Thoracic aorta (tissue), 2 donors: ENCODE results near the gene MS4A3. TPM values are rescaled to one million over a fixed set of nuclear protein-coding genes. Genes with fewer than 3 reads are reported as not detected.
"Not testable (repeated sequence)": the region's sequence is repeated elsewhere in the genome, so short reads cannot be mapped to it uniquely, and the experiment has no call there.

Experiments
- ATAC-seq: fragments of 150-250 bp; one replicate; pipeline ENCODE4 v1.8.0; 2017; ENCODE audit warnings: low read depth; ENCODE audit not compliant: insufficient number of reproducible peaks, low FRiP score
- DNase-seq: peaks from one replicate; pipeline ENCODE4 v3.0.0-alpha.2; 2020; ENCODE audit warnings: low spot score
- H3K27ac ChIP-seq, 2 donors: fragments of 200-600 bp; sonication (generic); 1 replicate in 1 of 2; 2 replicates in 1 of 2; pipeline ENCODE4 v1.5.1; 2016; ENCODE audit warnings: mild to moderate bottlenecking in 2 of 2, moderate library complexity in 2 of 2
- H3K27me3 ChIP-seq: fragments of 200-600 bp; sonication (generic); replicated peaks from 2 replicates; pipeline ENCODE4 v1.6.0; 2016; ENCODE audit warnings: mild to moderate bottlenecking; ENCODE audit not compliant: insufficient read depth
- H3K36me3 ChIP-seq: fragments of 200-600 bp; sonication (generic); one replicate; pipeline ENCODE4 v1.5.1; 2016
- H3K4me1 ChIP-seq, 2 donors: fragments of 200-600 bp; sonication (generic); 1 replicate in 1 of 2; 2 replicates in 1 of 2; pipeline versions ENCODE4 v1.5.1 to v1.6.0; 2016; ENCODE audit warnings: low read depth in 2 of 2, mild to moderate bottlenecking in 1 of 2; ENCODE audit not compliant: control insufficient read depth in 1 of 2
- H3K4me3 ChIP-seq: fragments of 200-600 bp; sonication (generic); 2 replicates; pipeline ENCODE4 v1.5.1; 2016; ENCODE audit warnings: mild to moderate bottlenecking
- H3K9me3 ChIP-seq: fragments of 200-600 bp; sonication (generic); 2 replicates; pipeline ENCODE4 v1.5.1; 2016
- CTCF ChIP-seq: fragments of 200-600 bp; sonication (generic); IDR thresholded peaks from one replicate; pipeline ENCODE4 v1.5.1; 2019; ENCODE audit warnings: antibody characterized with exemption
- total RNA-seq, 2 donors: library from RNA; depleted of rRNA; stranded (reverse); fragments of >200 nt; gene quantifications; one replicate each; pipeline versions ENCODE4 v1.1.0 to v1.2.3, GENCODE V29; 2016

The MS4A3 gene, protein sequence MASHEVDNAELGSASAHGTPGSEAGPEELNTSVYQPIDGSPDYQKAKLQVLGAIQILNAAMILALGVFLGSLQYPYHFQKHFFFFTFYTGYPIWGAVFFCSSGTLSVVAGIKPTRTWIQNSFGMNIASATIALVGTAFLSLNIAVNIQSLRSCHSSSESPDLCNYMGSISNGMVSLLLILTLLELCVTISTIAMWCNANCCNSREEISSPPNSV
- total RNA-seq, result not detected

DNA sequence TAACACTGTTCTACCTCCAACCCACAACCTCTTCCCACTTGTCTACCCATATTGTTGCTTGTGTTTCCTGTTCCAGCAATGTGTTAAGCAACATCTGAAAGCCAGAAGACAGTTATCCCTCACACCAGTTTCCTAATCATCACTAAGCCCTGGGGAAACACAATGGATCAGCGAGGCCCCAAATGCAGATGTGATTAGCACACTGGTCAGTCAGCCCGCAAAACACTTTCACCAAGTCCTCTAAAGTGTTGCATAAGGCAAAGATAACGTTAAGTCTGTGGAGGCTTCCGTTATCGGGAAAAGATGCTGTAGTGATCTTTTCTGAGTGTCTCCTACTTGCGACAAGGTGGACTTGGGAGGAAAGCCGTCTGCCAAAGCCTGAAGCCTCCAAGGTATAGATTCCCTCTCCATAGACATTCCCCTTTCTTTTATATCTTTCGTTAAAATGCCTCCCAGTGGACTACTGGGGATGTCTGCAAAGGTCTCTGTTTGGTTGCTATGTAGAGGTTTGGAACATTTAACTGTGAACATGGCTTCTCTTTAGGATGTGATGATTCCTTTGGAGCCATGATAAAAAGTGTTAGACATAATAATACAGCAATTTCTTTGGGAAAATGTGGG is at the start of gene MS4A3:
Gene MS4A3, plus strand, starts transcription at position 317 of the 621 bp plus-strand sequence. CDS start 4,496 bp downstream, outside the sequence.
- no peak for ATAC-seq
- Histone ChIP-seq H3K27me3 (no peaks in the 10 kb centered on the region), H3K9me3 (no peaks in the 10 kb centered on the region), H3K4me1 (no peaks in the 10 kb centered on the region), H3K4me3 (no peak within 1 kb of the TSS), H3K36me3 (no peaks in the 10 kb centered on the region), H3K27ac (no peak within 1 kb of the TSS)
- DNase-seq, result no peak
- no peak for TF ChIP-seq CTCF

DNA sequence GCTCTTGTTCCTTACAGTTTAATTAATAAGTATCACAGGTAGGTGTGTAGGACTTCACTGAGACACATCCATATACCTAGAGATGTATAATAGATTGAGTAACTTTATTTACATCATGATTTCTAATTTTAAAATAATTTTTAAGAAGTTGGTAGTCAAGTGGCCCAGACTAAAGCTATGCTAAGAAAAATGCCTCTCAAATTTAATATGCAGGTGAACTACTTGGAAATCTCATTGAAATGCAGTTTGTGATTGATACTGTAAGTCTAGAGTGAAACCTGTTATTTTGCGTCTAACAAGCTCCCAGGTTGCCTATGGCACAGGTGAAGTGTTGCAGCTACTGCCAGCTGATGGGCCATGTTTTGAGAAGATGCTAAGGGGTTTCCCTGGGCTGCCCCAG is 39.6 kb upstream of the MS4A3 start, which contains the start of gene OOSP4B:
Gene OOSP4B, plus strand, starts transcription at position 301 of the 400 bp plus-strand sequence.
- no peaks in the 10 kb centered on the region for H3K36me3 ChIP-seq
- no peaks in the 10 kb centered on the region for H3K27me3 ChIP-seq
- ATAC-seq, result no peak
- H3K4me1 ChIP-seq, result no peaks in the 10 kb centered on the region
- H3K27ac ChIP-seq, result no peak within 1 kb of the TSS
- H3K9me3 ChIP-seq, result no peaks in the 10 kb centered on the region
- no peak within 1 kb of the TSS for H3K4me3 ChIP-seq
- TF ChIP-seq CTCF, result no peak
- no peak for DNase-seq

GRCh38 chr11:60018058-60018457 is 38.4 kb upstream of the MS4A3 start:
- no peak overlapping the region for H3K4me3 ChIP-seq
- TF ChIP-seq CTCF, result no peak
- DNase-seq (no peak), ATAC-seq (no peak)
- H3K4me1 ChIP-seq, result no peaks in the 10 kb centered on the region
- H3K9me3 ChIP-seq, result no peaks in the 10 kb centered on the region
- H3K36me3 ChIP-seq, result no peaks in the 10 kb centered on the region
- no peak overlapping the region for H3K27ac ChIP-seq
- no peaks in the 10 kb centered on the region for H3K27me3 ChIP-seq

DNA sequence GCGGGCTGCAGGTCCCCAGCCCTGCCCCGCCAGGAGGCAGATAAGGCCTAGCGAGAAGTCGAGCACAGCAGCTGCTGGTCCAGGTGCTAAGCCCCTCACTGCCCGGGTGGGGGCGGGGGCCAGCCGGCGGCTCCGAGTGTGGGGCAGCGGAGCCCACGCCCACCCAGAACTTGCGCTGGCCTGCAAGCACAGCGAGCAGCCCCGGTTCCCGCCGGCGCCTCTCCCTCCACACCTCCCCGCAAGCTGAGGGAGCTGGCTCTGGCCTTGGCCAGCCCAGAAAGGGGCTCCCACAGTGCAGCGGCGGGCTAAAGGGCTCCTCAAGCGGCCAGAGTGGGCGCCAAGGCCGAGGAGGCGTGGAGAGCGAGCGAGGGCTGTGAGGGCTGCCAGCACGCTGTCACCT is 36.1 kb upstream of the MS4A3 start:
- not testable (repeated sequence) for H3K36me3 ChIP-seq, H3K9me3 ChIP-seq, H3K27ac ChIP-seq, H3K4me3 ChIP-seq, ATAC-seq, H3K4me1 ChIP-seq, DNase-seq, H3K27me3 ChIP-seq

DNA sequence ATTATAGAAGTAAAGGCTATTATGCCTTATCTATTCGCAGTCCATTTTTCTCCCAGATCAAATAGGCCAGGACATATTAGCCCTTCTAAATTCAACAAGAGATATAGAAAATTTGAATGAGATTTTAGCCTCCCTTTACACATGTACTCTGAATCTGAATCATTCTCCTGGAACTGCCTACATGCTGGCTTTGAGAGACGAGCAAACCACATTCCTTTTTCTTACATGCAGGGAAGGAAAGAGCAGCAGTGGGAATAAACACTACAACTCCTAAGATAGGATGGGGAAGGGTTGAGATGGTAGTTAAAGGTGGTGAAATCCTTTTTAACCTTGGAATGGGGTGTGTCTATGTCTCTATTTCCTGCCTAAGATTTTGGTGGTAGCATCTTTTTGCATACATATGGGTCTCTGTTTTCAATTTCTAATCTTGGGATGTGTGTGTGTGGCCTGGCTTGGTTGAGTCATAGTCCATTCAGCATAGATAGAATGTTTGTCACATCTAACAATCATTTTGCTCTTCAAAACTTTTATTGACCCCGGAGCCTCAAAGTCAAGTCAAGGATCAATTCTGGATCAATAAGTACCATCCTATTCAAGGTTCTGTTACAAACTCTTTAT is 27.3 kb upstream of the MS4A3 start:
- Histone ChIP-seq H3K36me3 (no peaks in the 10 kb centered on the region), H3K9me3 (no peaks in the 10 kb centered on the region), H3K27me3 (no peaks in the 10 kb centered on the region), H3K4me3 (no peak overlapping the region), H3K27ac (no peak overlapping the region), H3K4me1 (no peaks in the 10 kb centered on the region)
- ATAC-seq (no peak), DNase-seq (no peak)
- TF ChIP-seq CTCF, result no peak
